Upper lobe of right lung (tissue), 1 donor: ENCODE data around the gene TLR1. TPM values are rescaled to one million over a fixed set of nuclear protein-coding genes. Genes with fewer than 3 reads are reported as not detected.

ENCODE experiments used
- ATAC-seq: fragments of 200-7000 bp; cut with Tn5 transposase; one replicate; pipeline ENCODE4 v1.9.1; 2020; ENCODE audit warnings: mild to moderate bottlenecking, moderate library complexity
- DNase-seq: peaks from one replicate; pipeline ENCODE4 v3.0.0-alpha.2; 2020
- H3K27ac ChIP-seq: fragments of 200-600 bp; one replicate; pipeline ENCODE4 v1.8.0; 2022
- H3K27me3 ChIP-seq: fragments of 200-600 bp; one replicate; pipeline ENCODE4 v1.8.0; 2022; ENCODE audit warnings: mild to moderate bottlenecking
- H3K36me3 ChIP-seq: fragments of 200-600 bp; one replicate; pipeline ENCODE4 v1.8.0; 2022
- H3K4me1 ChIP-seq: fragments of 200-600 bp; one replicate; pipeline ENCODE4 v1.8.0; 2022
- H3K4me3 ChIP-seq: fragments of 200-600 bp; one replicate; pipeline ENCODE4 v1.8.0; 2022; ENCODE audit warnings: mild to moderate bottlenecking
- H3K9me3 ChIP-seq: fragments of 200-600 bp; one replicate; pipeline ENCODE4 v1.8.0; 2022
- intact Hi-C: fragments of 100-400 bp; cut with DNase I; formaldehyde crosslinking; loops from one replicate; pipeline ENCODE4 v1.11.0; 2022
- total RNA-seq: library from RNA; stranded (reverse); fragmentation: NEBNext Ultra II Directional; extraction: Animal tissue kit (Norgen Biotek cat#: 25700); gene quantifications from one replicate; pipeline ENCODE4 v1.2.1, GENCODE V29; 2021
- TF ChIP-seq, protein P1 (sequence below): fragments of 200-600 bp; IDR thresholded peaks from one replicate; pipeline ENCODE4 v1.8.0; 2022; ENCODE audit warnings: antibody characterized with exemption
- donor health status: DM: no; HTN: yes; CAD: no; lungs with severe emphysema.

Gene TLR1
- total RNA-seq, 1 donor from 2014 or later, result 26.4 TPM

GRCh38 chr4:38805530-38806145 is 1.0 kb upstream of the TLR1 start:
- H3K27me3 ChIP-seq, result no peaks in the 10 kb centered on the region
- TF ChIP-seq, protein P1, sequence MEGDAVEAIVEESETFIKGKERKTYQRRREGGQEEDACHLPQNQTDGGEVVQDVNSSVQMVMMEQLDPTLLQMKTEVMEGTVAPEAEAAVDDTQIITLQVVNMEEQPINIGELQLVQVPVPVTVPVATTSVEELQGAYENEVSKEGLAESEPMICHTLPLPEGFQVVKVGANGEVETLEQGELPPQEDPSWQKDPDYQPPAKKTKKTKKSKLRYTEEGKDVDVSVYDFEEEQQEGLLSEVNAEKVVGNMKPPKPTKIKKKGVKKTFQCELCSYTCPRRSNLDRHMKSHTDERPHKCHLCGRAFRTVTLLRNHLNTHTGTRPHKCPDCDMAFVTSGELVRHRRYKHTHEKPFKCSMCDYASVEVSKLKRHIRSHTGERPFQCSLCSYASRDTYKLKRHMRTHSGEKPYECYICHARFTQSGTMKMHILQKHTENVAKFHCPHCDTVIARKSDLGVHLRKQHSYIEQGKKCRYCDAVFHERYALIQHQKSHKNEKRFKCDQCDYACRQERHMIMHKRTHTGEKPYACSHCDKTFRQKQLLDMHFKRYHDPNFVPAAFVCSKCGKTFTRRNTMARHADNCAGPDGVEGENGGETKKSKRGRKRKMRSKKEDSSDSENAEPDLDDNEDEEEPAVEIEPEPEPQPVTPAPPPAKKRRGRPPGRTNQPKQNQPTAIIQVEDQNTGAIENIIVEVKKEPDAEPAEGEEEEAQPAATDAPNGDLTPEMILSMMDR, result no peak
- intact Hi-C loops, result no loop called here
- H3K4me1 ChIP-seq, result peaks cover 16% of the 10 kb centered on the region
- DNase-seq (no peak), ATAC-seq (peak; percentile 93)
- H3K36me3 ChIP-seq, result no peaks in the 10 kb centered on the region
- H3K27ac ChIP-seq, result peak overlapping the region; percentile 80
- no peaks in the 10 kb centered on the region for H3K9me3 ChIP-seq
- H3K4me3 ChIP-seq, result peak overlapping the region; percentile 52

- ATAC-seq (peak; percentile 34), DNase-seq (no peak)
- TF ChIP-seq, protein P1, result no peak
- no peaks in the 10 kb centered on the region for H3K27me3 ChIP-seq
- H3K4me3 ChIP-seq, result peak overlapping the region; percentile 52
- peaks cover 16% of the 10 kb centered on the region for H3K4me1 ChIP-seq
- H3K27ac ChIP-seq, result peak overlapping the region; percentile 80
- intact Hi-C loops, result no loop called here
- peaks cover 8% of the 10 kb centered on the region for H3K36me3 ChIP-seq
- no peaks in the 10 kb centered on the region for H3K9me3 ChIP-seq
Observed at GRCh38 chr4:38803833-38804653, 548 bp downstream of the TLR1 start.

DNA sequence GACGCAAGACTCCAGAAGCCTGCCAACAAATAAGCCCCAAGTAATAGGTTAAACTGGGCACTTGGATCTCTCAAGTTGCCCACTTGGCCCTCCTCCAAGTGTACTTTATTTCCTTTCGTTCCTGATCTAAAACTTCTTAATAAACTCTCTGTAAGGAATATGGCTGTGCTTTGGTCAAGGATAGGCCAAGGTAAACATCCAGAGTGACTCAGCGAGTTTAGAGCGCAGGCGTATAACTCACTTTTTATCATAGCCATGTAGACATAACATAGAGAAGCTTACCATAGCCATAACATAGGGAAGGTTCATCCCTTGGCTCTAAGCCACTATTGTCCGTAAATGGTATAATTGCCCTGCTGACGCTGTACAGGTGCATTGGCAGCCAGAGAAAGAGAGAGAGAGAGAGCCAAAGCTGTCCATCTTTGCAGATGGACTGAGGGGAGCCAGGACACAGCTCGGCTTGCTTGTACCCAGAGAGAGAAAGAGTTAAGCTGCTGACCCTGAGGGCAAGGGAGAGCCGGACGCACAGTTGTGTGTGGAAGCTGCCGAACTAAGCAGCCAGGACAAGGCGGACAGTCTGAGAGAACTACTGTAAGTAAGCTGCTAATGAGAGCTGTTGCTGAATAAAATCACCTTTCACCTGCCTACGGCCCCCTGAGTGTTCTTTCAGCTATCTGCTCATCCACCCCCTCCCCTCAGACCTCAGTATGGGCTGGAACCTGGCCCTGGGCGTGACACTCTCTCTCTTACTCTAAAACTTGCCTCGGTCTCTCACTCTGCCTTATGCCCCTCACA is 1.8 kb downstream of the TLR1 start:
- Histone ChIP-seq H3K4me3 (peak overlapping the region; percentile 52), H3K27ac (no peak overlapping the region)
- TF ChIP-seq, protein P1, result no peak

GRCh38 chr4:38800961-38801450 is 3.6 kb downstream of the TLR1 start:
- DNase-seq, result no peak
- Histone ChIP-seq H3K36me3 (peaks cover 19% of the 10 kb centered on the region), H3K27ac (no peak overlapping the region), H3K4me1 (peaks cover 13% of the 10 kb centered on the region), H3K4me3 (no peak overlapping the region), H3K27me3 (no peaks in the 10 kb centered on the region), H3K9me3 (no peaks in the 10 kb centered on the region)
- TF ChIP-seq, protein P1, result no peak
- intact Hi-C loops, result no loop called here
- ATAC-seq, result no peak

More for the DNA sequence above, 1.8 kb downstream of the TLR1 start:
- no peak for DNase-seq
- intact Hi-C loops, result no loop called here
- Histone ChIP-seq H3K9me3 (no peaks in the 10 kb centered on the region), H3K4me1 (peaks cover 16% of the 10 kb centered on the region), H3K27me3 (no peaks in the 10 kb centered on the region), H3K36me3 (peaks cover 16% of the 10 kb centered on the region)
- ATAC-seq, result no peak

DNA sequence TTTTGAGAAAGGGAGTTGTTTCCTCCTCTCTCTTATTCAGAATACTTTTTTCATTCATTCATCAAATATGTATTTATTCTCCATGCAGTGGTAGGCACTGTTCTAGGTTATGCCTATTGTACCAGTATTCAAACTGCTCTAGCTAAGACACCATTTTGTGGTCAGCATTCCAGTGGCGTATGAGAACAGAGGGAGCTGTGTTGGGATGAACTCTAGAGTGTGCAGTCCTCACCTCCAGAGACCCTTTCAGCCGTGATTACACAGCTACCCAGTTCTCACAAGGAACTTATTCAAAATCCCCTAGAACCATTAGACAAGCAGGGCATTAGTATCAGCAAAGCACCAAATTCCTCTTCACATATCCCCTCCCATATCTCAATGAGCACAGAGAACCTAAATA is 4.2 kb downstream of the TLR1 start:
- DNase-seq (no peak), ATAC-seq (no peak)
- H3K4me3 ChIP-seq, result no peak overlapping the region
- peaks cover 19% of the 10 kb centered on the region for H3K36me3 ChIP-seq
- peaks cover 7% of the 10 kb centered on the region for H3K4me1 ChIP-seq
- H3K27ac ChIP-seq, result no peak overlapping the region
- H3K27me3 ChIP-seq, result no peaks in the 10 kb centered on the region
- intact Hi-C loops, result no loop called here
- TF ChIP-seq, protein P1, result no peak
- no peaks in the 10 kb centered on the region for H3K9me3 ChIP-seq
